Left ventricle myocardium inferior (tissue), 1 donor: ENCODE data around the gene LIMCH1. TPM values are rescaled to one million over a fixed set of nuclear protein-coding genes. Genes with fewer than 3 reads are reported as not detected.
"Not testable (repeated sequence)": the region's sequence is repeated elsewhere in the genome, so short reads cannot be mapped to it uniquely, and the experiment has no call there.

Source experiments
- DNase-seq: peaks from one replicate; pipeline ENCODE4 v3.0.0-alpha.2; 2020
- H3K27ac ChIP-seq: fragments of 200-600 bp; replicated peaks from 2 replicates; pipeline ENCODE4 v1.8.0; 2021
- H3K27me3 ChIP-seq: fragments of 200-600 bp; 2 replicates; pipeline ENCODE4 v1.8.0; 2021; ENCODE audit warnings: low read depth
- H3K36me3 ChIP-seq: fragments of 200-600 bp; 2 replicates; pipeline ENCODE4 v1.8.0; 2021
- H3K4me1 ChIP-seq: fragments of 200-600 bp; 2 replicates; pipeline ENCODE4 v1.8.0; 2021
- H3K4me3 ChIP-seq: fragments of 200-600 bp; 2 replicates; pipeline ENCODE4 v1.8.0; 2021; ENCODE audit warnings: mild to moderate bottlenecking, moderate library complexity
- H3K9me3 ChIP-seq: fragments of 200-600 bp; replicated peaks from 2 replicates; pipeline ENCODE4 v1.8.0; 2021
- intact Hi-C: fragments of 100-400 bp; cut with micrococcal nuclease; formaldehyde crosslinking; loops from one replicate; pipeline ENCODE4 v1.11.0; 2022
- total RNA-seq: library from RNA; stranded (reverse); fragmentation: NEBNext Ultra II Directional; extraction: Animal tissue kit (Norgen Biotek cat#: 25700); gene quantifications from one replicate; pipeline ENCODE4 v1.2.1, GENCODE V29; 2021
- TF ChIP-seq, protein P1 (sequence below): fragments of 200-600 bp; IDR thresholded peaks from 2 replicates; pipeline ENCODE4 v1.8.0; 2021; ENCODE audit warnings: antibody characterized with exemption, mild to moderate bottlenecking, borderline replicate concordance
- donor health status: DM: no; HTN: yes; CAD: no; lungs with severe emphysema.

LIMCH1 gene
- total RNA-seq, 1 donor from 2014 or later: 382 TPM

DNA sequence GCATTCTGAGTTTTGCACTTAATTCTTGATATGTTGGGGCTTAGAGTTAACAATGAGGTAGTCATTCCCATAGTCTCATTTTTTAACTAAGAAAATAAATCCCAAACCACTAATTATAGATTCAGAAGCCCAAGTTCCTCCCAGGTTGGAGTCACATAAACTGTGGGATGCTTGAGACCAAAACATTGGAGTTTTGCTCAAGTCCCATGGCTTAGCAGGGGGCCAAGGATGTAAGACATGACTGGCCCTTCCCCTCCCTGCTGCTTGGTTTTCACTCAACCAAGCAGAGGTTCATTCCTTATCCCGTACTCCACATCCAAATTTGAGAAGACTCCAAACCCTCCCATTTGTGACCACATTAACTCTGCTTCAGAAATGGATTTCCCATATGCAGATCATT lies 101.3 kb downstream of the LIMCH1 start:
- TF ChIP-seq, protein P1, sequence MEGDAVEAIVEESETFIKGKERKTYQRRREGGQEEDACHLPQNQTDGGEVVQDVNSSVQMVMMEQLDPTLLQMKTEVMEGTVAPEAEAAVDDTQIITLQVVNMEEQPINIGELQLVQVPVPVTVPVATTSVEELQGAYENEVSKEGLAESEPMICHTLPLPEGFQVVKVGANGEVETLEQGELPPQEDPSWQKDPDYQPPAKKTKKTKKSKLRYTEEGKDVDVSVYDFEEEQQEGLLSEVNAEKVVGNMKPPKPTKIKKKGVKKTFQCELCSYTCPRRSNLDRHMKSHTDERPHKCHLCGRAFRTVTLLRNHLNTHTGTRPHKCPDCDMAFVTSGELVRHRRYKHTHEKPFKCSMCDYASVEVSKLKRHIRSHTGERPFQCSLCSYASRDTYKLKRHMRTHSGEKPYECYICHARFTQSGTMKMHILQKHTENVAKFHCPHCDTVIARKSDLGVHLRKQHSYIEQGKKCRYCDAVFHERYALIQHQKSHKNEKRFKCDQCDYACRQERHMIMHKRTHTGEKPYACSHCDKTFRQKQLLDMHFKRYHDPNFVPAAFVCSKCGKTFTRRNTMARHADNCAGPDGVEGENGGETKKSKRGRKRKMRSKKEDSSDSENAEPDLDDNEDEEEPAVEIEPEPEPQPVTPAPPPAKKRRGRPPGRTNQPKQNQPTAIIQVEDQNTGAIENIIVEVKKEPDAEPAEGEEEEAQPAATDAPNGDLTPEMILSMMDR: no peak
- intact Hi-C loops: no loop called here

DNA sequence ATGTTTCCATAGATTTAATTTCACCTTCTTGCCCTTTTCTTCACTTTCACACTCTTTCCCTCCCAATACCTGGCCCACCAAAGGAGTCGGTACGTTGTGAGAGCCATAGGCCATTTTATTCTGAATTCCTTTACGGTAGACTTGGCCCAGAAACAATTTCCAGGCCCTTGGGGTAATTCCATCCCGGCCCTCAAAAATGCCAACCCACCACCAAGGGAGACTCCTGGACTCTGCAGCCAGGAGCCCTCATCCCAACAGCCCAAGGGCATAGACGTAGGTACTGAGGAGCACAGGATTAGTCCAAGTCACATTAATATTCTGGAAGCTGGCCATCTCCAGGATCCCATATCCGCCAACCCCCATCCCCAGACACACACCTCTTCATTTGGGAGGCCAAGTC lies 102.9 kb downstream of the LIMCH1 start:
- Histone ChIP-seq H3K9me3 (no peaks in the 10 kb centered on the region), H3K27ac (no peak overlapping the region), H3K27me3 (no peaks in the 10 kb centered on the region), H3K4me1 (peaks cover 49% of the 10 kb centered on the region), H3K4me3 (no peak overlapping the region), H3K36me3 (peaks cover 13% of the 10 kb centered on the region)
- intact Hi-C loops: loop anchor here (5.0 kb wide), 1 partner anchor 359 kb away; no protein-coding TSS in a partner anchor
- TF ChIP-seq, protein P1: no peak
- no peak for DNase-seq

More for the DNA sequence above, 101.3 kb downstream of the LIMCH1 start:
- H3K9me3 ChIP-seq: no peaks in the 10 kb centered on the region
- no peak overlapping the region for H3K4me3 ChIP-seq
- DNase-seq: no peak
- no peak overlapping the region for H3K27ac ChIP-seq
- H3K27me3 ChIP-seq: no peaks in the 10 kb centered on the region
- peaks cover 22% of the 10 kb centered on the region for H3K36me3 ChIP-seq
- peaks cover 42% of the 10 kb centered on the region for H3K4me1 ChIP-seq

DNA sequence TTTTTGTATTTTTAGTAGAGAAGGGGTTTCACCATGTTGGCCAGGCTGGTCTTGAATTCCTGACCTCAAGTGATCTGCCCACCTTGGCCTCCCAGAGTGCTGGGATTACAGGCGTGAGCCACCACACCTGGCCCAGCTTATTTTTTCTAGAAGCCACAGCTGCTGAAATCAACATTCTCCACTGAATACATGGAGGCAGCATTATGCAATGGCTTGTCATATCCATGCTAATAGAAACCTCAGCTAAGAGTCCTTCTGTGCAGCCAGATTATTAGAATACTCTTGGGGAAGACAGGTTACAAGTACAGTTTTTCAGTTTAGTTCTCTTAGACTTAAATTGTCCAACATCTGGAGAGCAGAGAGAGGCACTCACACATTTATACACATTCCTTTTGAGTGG lies 104.8 kb downstream of the LIMCH1 start:
- H3K9me3 ChIP-seq, H3K27me3 ChIP-seq, H3K27ac ChIP-seq, DNase-seq, H3K4me3 ChIP-seq: not testable (repeated sequence)
- Histone ChIP-seq H3K4me1 (peaks cover 49% of the 10 kb centered on the region), H3K36me3 (peaks cover 24% of the 10 kb centered on the region)
- intact Hi-C loops: loop anchor here (5.0 kb wide), 1 partner anchor 360 kb away; no protein-coding TSS in a partner anchor

DNA sequence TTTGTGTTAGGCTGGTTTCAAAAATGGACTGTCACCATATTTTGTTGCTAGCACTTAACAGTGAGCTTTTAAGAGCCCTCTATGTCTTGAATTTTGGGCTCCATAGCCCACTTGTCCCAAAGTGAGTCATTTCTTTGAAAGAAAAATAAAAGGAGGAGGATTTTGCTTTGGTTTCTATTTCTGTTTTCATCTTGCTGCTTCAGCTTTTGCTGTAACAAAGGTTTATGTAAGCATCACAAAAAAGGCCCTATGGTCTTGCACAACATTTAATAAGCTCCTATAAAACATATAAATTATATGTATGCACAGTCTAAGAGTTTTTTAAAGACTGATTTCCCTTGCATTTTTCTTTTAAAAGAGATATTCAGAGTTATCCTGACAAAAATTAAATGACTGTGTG lies 105.4 kb downstream of the LIMCH1 start:
- H3K36me3 ChIP-seq: peaks cover 30% of the 10 kb centered on the region
- H3K4me1 ChIP-seq: peaks cover 49% of the 10 kb centered on the region
- TF ChIP-seq, protein P1: no peak
- intact Hi-C loops: loop anchor here (5.0 kb wide), 1 partner anchor 361 kb away; no protein-coding TSS in a partner anchor
- H3K4me3 ChIP-seq: no peak overlapping the region
- H3K9me3 ChIP-seq: no peaks in the 10 kb centered on the region
- no peak overlapping the region for H3K27ac ChIP-seq
- no peak for DNase-seq
- H3K27me3 ChIP-seq: no peaks in the 10 kb centered on the region

DNA sequence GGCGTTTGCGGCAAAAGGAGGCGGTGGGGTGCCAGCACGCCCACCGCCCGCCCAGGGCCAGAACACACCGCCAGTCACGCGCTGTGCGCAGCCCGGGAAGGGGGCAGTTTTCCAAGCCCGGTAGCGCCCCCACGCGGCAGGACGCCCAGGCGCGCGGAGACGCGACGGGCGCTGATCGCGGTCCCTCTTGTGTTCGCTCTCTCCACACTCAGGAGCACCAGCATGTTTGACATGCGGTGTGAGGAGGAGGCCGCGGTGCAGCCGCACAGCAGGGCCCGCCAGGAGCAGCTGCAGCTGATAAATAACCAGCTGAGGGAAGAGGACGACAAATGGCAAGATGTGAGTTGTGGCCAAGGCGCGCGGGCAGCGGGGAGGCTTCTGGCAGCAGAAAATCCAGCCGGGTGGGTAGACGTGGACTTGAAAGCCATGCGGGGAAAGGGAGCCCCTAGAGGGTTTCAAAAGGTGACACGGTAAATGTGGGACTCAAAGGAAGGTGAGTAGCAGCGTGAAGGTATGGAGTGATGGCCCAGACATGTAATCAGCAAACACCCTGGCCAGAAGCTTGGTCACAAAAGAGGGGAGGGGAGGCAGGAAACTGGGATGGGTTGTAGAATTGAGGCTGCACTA lies 106.4 kb downstream of the LIMCH1 start:
- Histone ChIP-seq H3K27me3 (no peaks in the 10 kb centered on the region), H3K9me3 (no peaks in the 10 kb centered on the region), H3K36me3 (peaks cover 38% of the 10 kb centered on the region), H3K27ac (peak overlapping the region; percentile 16), H3K4me3 (peak overlapping the region; percentile 37), H3K4me1 (peaks cover 40% of the 10 kb centered on the region)
- TF ChIP-seq, protein P1: peak; percentile 87
- intact Hi-C loops: loop anchor here (5.0 kb wide), 1 partner anchor 362 kb away; no protein-coding TSS in a partner anchor
- DNase-seq: peak; percentile 77

DNA sequence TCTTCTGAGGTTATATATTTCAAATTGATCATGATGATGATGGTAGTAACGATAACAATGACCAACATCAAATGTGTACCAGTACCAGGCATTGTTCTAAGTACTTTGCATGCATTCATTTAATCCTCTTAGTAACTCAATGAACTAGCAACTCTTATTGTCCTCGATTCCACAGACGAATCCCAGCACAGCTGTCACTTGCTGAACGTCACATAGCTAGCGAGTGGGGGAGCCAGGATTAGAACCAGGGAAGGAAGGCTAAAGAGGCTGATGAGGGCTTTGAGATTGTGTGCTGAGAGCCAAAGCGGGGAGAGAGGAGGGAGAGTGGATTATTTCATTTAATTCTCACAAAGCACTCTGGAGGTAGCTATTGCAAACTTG lies 106.9 kb downstream of the LIMCH1 start:
- Histone ChIP-seq H3K4me3 (no peak overlapping the region), H3K27me3 (no peaks in the 10 kb centered on the region), H3K9me3 (no peaks in the 10 kb centered on the region), H3K4me1 (peaks cover 35% of the 10 kb centered on the region), H3K36me3 (peaks cover 43% of the 10 kb centered on the region), H3K27ac (no peak overlapping the region)
- TF ChIP-seq, protein P1: no peak
- DNase-seq: no peak
- intact Hi-C loops: loop anchor here (5.0 kb wide), 1 partner anchor 363 kb away; no protein-coding TSS in a partner anchor
